Hair follicle dermal papilla cell (primary cell): ENCODE measurements around the gene ME3. TPM values are rescaled to one million over a fixed set of nuclear protein-coding genes. Genes with fewer than 3 reads are reported as not detected.

ENCODE experiments used
- total RNA-seq: library from RNA; depleted of rRNA; stranded (reverse); fragments of >200 nt; gene quantifications from 2 replicates; pipeline ENCODE4 v1.2.3, GENCODE V29; 2012

Gene ME3
- total RNA-seq, result 46.8 and 64.6 TPM in 2 replicates

DNA sequence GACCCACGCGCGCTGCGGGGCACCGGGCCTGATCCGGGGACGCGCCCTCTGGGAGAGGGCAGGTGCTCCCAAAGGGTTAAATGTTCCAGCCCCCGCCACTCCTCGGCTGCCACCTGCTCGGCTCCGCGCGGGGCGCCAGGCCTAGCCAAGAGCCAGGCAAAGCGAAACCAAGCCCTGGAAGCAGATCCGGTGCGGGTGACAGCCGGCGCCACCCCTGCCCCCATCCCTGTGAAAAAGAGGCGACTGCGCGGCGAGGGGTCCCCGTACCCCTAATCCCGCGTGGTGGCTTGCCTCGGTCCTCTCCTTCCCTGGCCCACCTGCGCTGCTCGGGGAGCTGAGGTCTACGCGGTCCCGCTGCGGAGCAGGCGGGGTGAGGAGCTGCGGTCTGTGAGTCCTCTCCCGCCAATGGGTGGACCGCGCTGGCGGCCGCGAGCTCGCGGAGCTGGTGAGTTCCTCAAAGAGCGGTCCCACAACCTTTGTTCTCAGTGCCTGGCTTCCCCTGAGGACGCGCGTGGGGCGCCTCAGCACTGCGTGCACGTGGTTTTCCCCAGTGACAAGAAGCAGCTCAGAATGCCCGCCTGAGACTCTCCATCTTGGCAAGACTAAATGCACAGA lies at the start of gene ME3:
Gene ME3, minus strand, starts transcription at position 610 of the 615 bp plus-strand sequence.

Other genes starting within 250 kb of the ME3 start
- 461 and 514 TPM in 2 replicates for gene PRSS23, start 127.9 kb upstream of the ME3 start, total RNA-seq